ENCODE measurements around the gene ELN. TPM values are rescaled to one million over a fixed set of nuclear protein-coding genes. Genes with fewer than 3 reads are reported as not detected.
"Not testable (repeated sequence)": the region's sequence is repeated elsewhere in the genome, so short reads cannot be mapped to it uniquely, and the experiment has no call there.

Gene ELN
- total RNA-seq, 1 donor from 2014 or later, result not detected

- Mint-ChIP-seq H3K27me3 (no peaks in the 10 kb centered on the region), H3K9me3 (no peaks in the 10 kb centered on the region), H3K27ac (no peak overlapping the region), H3K36me3 (ENCODE audit: low read depth) (no peaks in the 10 kb centered on the region), H3K4me1 (peaks cover 3% of the 10 kb centered on the region), H3K4me3 (no peak overlapping the region)
- CTCF ChIA-PET, result no interaction called here
- POLR2A ChIA-PET, result no interaction called here
- TF ChIP-seq CTCF (IDR thresholded peaks at IDR 0.05), result no peak
- intact Hi-C loops (cut with micrococcal nuclease), result no loop called here
- ATAC-seq (ENCODE audit: low read depth), result no peak
- no peak for DNase-seq
Observed at GRCh38 chr7:74007242-74007567, 20.8 kb upstream of the ELN start.

- POLR2A ChIA-PET, result no interaction called here
- intact Hi-C loops (cut with micrococcal nuclease), result no loop called here
- peaks cover 3% of the 10 kb centered on the region for H3K4me1 Mint-ChIP-seq
- no peak overlapping the region for H3K4me3 Mint-ChIP-seq
- TF ChIP-seq CTCF (IDR thresholded peaks at IDR 0.05), result no peak
- ATAC-seq (ENCODE audit: low read depth) (no peak), DNase-seq (no peak)
- H3K36me3 Mint-ChIP-seq (ENCODE audit: low read depth), result no peaks in the 10 kb centered on the region
- no peak overlapping the region for H3K27ac Mint-ChIP-seq
- CTCF ChIA-PET, result no interaction called here
- no peaks in the 10 kb centered on the region for H3K27me3 Mint-ChIP-seq
- no peaks in the 10 kb centered on the region for H3K9me3 Mint-ChIP-seq
Observed at GRCh38 chr7:74008687-74009086, 19.3 kb upstream of the ELN start.

GRCh38 chr7:74009719-74010118 is 18.3 kb upstream of the ELN start:
- ATAC-seq (ENCODE audit: low read depth), result no peak
- Mint-ChIP-seq H3K4me1 (peaks cover 3% of the 10 kb centered on the region), H3K36me3 (ENCODE audit: low read depth) (no peaks in the 10 kb centered on the region), H3K27ac (no peak overlapping the region), H3K27me3 (no peaks in the 10 kb centered on the region), H3K9me3 (no peaks in the 10 kb centered on the region), H3K4me3 (no peak overlapping the region)
- intact Hi-C loops (cut with micrococcal nuclease), result no loop called here
- CTCF ChIA-PET, result no interaction called here
- POLR2A ChIA-PET, result no interaction called here
- no peak for TF ChIP-seq CTCF (IDR thresholded peaks at IDR 0.05)
- DNase-seq, result no peak

- intact Hi-C loops (cut with micrococcal nuclease), result no loop called here
- DNase-seq (no peak), ATAC-seq (ENCODE audit: low read depth) (no peak)
- H3K9me3 Mint-ChIP-seq, result no peaks in the 10 kb centered on the region
- ChIA-PET CTCF (no interaction called here), POLR2A (no interaction called here)
- H3K4me1 Mint-ChIP-seq, result peaks cover 3% of the 10 kb centered on the region
- H3K27me3 Mint-ChIP-seq, result no peaks in the 10 kb centered on the region
- TF ChIP-seq CTCF (IDR thresholded peaks at IDR 0.05), result no peak
- H3K27ac Mint-ChIP-seq, result no peak overlapping the region
- H3K4me3 Mint-ChIP-seq, result no peak overlapping the region
- H3K36me3 Mint-ChIP-seq (ENCODE audit: low read depth), result no peaks in the 10 kb centered on the region
Observed at GRCh38 chr7:74010407-74010806, 17.6 kb upstream of the ELN start.

GRCh38 chr7:74011421-74011820 is 16.6 kb upstream of the ELN start:
- POLR2A ChIA-PET; ATAC-seq (ENCODE audit: low read depth); H3K27me3 Mint-ChIP-seq; H3K4me3 Mint-ChIP-seq; H3K27ac Mint-ChIP-seq; H3K36me3 Mint-ChIP-seq (ENCODE audit: low read depth); intact Hi-C loops (cut with micrococcal nuclease); H3K4me1 Mint-ChIP-seq; DNase-seq; H3K9me3 Mint-ChIP-seq: not testable (repeated sequence)
- CTCF ChIA-PET, result interaction anchor here (1.0 kb wide), 1 partner anchor 15 kb away, joined by 4 read pairs; no protein-coding TSS in a partner anchor

GRCh38 chr7:74012842-74013249 is 15.1 kb upstream of the ELN start:
- no peaks in the 10 kb centered on the region for H3K9me3 Mint-ChIP-seq
- ATAC-seq (ENCODE audit: low read depth) (peak; percentile 97), DNase-seq (no peak)
- H3K4me1 Mint-ChIP-seq, result peaks cover 3% of the 10 kb centered on the region
- no peak overlapping the region for H3K4me3 Mint-ChIP-seq
- intact Hi-C loops (cut with micrococcal nuclease), result no loop called here
- TF ChIP-seq CTCF (IDR thresholded peaks at IDR 0.05), result no peak
- no peak overlapping the region for H3K27ac Mint-ChIP-seq
- ChIA-PET POLR2A (no interaction called here), CTCF (no interaction called here)
- H3K27me3 Mint-ChIP-seq, result no peaks in the 10 kb centered on the region
- H3K36me3 Mint-ChIP-seq (ENCODE audit: low read depth), result no peaks in the 10 kb centered on the region
